ENCODE measurements around the gene SLC39A11.
"Not testable (repeated sequence)": the region's sequence is repeated elsewhere in the genome, so short reads cannot be mapped to it uniquely, and the experiment has no call there.

The SLC39A11 gene

DNA sequence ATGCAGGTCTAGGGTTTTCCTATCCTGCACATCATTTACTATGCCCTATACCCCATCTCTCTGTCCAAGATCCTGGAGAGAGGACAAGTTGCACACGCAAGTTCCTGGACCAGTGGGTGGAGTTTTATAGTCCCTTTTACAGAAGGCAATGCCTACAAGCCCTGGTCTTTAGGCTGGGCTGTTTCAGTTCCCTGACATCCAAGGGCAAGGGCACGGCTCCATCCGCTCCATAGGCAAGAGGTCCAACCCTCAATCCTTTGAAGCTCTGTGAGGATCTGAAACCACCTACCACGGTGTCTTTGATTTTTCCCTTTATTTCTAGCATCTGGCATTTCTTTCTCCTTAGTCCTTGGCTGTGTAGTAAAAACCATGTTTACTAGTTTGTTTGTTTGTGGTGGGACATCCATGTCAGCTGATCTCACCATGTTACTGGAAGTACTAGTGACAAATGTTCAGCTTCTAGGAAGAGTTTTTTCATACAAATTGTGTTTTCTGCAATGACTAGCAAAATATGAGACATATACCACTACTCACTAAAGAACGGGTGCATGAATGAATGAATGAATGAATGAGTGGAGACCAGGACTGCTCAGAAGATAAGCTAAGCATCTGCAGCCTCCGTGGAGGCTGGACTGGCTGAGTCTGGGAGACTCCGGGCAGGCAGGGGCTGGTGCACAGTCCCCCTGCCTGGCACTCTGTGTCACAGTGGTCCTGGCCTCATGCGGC lies 359.4 kb downstream of the SLC39A11 start:
- no peak for DNase-seq

DNA sequence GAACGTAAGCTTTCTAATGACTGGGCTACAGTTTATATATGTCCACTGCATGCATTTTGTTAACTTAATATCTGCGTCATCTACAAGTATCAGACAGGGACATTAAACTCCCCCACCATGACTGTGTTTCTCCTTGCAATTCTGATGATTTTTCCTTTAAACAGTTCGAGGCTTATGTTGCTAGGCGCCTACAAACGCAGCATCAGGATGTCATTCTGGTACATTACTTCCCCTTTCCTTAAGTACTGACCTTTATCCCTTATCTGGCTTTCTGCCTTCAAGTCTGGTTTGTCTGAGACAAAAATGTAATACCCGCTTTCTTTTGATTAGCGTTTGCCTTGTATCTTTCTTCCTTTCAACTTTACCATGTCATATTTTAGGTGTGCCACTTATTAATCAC lies 362.4 kb downstream of the SLC39A11 start:
- no peak for DNase-seq

DNA sequence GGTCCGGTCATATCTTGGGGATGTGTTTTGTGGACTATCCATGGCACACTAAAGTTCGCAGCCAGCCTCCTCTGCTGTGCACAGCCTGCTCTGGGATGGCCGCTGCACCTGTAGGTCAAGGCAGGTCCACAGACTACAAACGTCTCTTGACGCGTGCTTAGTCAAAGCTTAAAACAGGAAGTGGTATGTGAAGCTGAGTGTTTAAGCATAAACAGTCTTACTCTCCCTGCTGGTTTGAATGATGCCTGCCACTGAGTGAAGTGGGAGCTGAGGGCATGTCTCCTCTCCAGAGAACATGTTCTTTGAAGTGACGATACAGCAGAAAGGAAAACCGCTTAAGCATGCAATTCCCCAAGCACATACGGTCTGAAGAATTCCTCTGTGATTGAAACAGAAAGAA lies 365.6 kb downstream of the SLC39A11 start:
- no peak for DNase-seq

DNA sequence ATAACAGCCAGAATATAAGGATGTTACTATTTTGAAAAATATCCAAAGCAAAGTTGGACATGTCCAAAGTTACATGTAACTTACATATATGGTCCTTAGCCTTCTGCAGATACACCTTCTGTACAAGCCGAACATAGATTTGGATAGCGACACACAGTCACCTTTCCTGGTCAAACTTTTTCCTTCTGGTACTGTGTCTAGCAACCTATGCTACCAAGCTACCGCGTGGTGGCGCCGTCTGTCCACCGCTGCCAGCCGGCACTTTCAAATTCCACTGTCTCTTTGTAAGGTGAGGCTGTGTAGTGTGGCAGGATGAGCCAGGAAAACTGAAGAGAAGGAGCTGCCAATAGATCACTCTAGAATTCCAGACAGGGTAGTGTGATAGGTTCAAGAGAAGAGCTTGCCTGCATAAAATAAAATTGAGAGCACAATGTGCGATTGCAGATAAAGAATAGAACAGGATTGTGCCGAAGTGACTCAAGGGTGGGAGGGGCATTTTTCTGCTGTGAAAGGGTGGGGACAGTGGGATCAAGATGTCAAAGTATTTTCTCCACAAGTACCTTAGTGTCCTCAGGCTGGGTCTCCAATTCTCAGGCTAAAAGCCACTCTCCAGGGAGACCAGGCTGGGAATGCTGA lies 366.9 kb downstream of the SLC39A11 start:
- DNase-seq, result peak; percentile 59

DNA sequence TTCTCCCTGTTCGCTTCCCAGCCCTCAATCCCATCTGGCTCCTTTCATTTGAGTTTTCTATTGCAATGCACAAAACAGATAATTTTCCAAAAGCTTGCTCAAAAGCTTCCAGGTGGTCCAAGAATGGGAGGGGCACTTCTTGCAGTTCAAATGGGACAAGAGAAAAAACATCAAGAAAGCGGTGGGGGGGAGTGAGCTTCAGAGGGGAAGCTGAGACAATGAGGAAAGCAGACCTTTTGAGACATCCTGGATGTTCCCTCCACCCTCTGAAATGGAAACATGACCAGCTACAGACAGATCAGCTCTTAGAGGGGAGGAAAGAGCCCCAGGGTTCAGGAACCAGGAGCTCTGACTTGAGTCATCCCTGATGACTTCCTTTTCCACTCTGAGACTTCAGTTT lies 368.2 kb downstream of the SLC39A11 start:
- no peak for DNase-seq

DNA sequence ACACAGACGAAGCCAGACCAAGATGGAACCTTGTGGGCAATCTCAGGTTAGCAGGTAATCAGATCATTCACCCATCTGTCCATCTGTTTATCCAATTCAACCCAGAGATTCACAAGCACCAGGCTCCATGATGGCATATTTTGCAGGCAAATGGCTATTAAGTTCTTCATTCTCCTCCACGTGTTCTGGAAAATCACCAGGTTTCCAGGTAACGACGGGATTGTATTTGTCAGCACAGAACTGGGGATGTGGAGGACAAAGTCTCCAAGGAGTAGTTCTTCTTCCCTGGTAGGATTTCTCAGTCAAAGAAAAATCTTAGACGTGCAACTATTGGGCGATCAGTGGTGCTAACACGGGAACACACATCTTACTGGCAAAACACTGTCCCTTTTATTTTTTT lies 368.8 kb downstream of the SLC39A11 start:
- no peak for DNase-seq

DNA sequence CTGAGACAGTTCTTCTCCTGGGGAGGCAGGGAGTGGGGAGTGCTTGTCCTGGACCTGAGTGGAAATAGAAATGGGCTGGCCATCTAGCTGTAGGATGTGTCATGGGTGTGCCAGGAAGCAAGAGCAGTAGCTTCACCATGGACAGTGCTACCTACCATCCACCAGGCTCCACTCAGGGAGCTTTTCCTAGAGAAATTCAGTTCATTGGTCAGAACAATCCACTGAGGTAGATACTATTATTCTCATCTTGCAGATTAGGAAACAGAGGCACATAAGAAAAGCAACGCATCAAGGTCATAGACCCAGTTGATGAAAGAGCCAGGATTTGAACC lies 372.0 kb downstream of the SLC39A11 start:
- no peak for DNase-seq

DNA sequence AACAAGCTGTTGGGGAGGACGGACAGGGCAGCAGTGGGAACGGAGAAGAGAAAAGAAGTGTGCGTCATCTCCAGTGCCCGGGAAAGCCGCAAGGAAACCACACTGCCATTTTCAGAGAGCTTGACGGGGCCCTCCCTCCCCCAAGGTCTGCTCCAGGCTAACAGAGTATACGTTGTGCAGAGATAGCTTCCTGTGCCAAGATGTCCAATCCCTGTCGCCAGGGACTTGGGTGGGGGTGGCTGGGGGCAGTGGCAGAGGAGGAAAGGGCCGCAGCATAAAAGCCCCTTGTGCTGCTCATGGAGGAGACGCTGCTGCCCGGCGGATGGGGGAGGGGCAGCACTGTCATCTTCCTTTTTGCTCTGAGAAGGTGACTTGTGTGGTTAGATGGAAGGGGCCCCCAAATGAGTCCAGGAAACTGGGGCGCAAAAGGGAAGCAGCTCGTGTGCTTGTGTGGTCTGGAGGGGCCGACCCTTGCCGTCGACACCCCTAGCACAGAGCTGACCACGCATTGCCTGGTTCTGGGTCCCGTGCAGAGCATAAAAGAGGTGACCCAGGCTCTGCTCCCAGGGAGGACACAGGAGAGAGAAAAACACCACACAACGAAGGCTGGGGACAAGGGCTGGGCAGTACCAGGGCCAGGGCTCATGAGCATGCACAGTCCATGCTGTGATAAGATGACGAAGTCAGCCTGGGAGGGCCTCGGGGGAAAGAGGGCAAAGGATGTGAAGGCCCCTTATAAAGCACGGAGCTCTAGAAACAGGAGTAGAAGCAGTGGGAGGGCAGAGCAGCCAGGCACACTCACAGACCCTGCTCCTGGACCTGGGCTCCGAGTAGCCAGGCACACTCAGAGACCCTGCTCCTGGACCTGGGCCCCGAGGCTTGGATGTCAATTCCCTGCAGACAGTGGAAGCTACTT lies 372.7 kb downstream of the SLC39A11 start:
- DNase-seq, result no peak

DNA sequence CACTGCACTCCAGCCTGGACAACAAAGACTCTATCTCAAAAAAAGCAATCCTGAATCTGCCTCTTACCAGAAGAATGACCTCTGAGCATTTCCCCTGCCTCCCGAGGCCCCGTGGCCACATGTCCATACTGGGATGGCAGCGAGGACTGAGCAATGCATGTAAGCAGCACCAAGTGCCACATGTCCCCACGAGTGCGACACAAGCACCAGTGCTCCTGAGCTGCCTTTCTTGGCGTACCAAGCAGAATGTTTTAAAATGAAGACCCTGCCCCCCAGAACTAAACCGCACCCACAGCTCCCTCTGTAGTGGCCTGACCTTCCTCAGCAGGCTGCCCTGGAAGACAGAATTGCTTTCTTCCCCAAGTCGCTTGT lies 373.3 kb downstream of the SLC39A11 start:
- no peak for DNase-seq

DNA sequence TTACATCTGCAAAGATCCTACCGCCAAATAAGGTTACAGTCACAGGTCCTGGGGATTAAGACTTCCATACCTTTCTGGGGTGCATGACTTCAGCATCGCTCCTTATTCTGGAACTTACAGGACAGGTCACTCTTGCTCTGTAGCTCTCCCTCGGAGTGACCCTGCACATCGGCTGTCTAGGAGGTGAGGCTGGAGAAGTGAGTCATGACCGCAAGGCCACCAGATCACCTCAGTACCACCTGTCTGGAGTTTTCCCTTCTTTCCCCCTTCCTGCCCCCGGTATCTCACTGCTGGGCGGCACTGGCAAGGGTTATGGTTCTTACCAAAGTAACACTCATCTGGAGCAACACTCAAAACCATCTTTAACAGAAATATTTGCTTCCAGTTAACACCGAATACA lies 374.8 kb downstream of the SLC39A11 start:
- DNase-seq, result no peak

DNA sequence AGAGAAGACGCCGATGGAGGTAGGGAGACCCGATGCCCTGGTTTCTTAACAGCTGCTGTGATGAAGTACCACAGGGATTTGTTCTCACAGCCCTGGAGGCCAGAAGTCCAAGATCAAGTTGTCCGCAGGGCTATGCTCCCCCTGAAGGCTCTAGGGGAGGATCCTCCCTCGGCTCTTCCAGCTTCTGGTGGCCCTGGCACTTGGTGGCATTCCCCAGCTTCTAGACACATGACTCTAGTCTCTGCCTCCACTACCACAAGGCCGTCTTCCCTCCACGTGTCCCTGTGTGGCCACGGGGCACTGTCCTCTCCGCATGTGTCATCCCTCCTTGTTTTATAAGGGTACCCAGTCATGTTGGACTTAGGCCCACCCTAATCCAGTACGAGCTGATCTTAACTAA lies 375.2 kb downstream of the SLC39A11 start:
- no peak for DNase-seq

DNA sequence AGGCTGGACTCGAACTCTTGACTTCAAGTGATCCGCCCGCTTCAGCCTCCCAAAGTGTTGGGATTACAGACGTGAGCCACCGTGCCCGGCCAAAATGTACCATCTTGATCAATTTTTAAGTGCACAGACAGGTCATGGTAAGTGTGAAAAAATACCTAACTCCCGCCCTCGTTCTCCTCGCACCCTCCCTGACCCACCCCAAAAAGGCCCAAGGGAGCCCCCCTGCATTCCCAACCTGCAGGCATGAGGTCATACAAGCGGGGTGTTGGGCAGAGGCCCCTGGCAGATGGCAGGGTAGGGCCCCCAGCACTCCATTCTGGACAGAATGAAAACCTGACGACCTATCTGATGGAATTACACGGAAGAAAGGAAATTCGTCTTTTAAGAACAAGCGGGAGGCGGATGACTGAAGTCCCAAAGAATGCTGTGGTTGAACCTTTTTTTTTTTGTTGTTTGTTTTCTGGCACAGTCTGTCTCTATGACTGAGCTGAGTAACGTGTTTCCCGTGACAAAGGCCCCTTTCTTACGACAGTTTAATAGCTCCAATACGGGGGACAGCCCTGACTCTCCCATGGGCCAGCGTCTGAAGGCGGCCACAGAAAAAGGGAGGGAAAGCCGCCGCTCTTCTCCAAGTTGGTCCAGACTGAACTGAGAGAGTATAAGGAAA lies 376.4 kb downstream of the SLC39A11 start:
- DNase-seq, result no peak

DNA sequence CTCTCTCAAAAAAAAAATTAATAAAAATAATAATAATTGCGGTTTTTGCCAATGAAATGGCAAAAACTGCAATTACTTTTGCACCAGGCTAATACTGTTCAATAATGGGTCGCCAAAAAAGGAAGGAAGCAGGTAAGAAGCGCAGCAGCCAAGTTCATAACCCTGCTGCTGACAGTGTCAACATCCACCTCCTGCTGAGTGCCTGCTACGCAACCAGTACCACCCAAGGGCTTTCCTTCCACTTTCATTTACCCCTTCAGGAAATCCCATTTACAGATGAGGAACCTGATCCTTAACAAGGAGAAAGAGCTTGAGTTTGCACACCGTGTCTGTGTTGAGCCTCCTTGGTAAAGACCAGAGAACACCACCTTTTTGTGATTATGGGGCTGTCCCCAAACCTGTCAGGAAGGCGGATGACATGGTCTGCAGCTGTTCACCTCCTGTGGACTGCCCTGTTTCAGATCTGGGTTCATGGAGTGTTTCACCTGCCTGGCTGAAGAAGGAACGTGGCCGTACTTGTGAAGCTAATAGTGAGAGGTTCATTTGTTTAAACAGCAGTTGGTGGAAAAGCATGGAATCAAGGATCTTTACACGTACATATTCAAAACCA lies 378.0 kb downstream of the SLC39A11 start:
- DNase-seq, result peak; percentile 44

DNA sequence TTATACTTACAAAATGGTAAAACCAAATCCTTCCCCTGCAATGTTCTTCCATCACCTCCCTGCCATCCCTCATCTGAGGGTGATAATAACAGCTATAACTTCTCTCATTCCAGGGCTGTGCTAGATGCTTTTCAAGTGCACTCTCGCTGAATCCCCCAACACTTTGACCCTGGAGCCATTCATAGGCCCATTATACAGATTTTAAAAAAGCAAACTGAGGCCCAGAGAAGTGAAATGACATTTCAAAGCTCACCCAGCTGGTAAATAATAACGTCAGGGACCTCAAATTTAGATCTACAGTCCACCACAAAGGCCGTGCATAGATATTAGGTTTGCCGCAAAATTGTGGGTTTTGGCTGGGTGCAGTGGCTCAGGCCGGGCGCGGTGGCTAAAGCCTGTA lies 378.8 kb downstream of the SLC39A11 start:
- DNase-seq, result no peak

DNA sequence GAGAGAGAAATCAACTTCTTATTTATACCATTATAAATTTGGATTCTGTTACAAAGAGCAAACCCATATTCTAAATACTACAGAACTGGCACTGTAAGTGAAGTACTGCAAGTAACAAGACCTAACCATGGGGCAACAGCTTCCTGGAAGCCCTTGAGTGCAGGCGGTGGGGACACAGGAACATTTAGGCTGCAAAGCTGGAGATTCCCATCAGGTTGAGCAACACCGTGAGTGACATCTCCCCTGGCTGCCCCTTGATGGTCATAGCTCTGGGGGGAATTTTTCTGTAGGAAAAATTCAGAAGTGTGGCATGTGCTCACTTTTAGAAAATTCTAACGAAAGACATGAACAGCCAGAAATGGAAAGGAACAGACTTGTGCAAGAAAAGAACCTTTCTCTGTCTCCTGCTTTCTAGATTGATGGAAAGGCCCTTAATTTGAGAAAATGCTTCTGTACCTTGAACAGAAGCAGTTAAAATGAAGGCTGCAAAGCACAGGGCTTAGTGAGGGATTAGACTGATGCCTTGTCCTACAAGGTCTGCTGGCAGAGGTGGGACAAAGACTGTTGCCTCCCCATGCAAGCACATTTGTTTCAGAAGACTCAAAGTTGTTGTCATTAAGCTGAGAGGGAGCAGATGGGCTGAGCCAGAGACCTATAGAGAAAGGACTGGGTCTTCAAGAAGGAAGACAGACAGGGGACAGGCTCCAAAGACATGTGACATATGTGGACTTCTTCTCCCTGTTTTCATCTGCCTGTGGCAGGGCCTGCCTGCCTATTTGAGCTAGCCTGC lies 380.8 kb downstream of the SLC39A11 start:
- no peak for DNase-seq

DNA sequence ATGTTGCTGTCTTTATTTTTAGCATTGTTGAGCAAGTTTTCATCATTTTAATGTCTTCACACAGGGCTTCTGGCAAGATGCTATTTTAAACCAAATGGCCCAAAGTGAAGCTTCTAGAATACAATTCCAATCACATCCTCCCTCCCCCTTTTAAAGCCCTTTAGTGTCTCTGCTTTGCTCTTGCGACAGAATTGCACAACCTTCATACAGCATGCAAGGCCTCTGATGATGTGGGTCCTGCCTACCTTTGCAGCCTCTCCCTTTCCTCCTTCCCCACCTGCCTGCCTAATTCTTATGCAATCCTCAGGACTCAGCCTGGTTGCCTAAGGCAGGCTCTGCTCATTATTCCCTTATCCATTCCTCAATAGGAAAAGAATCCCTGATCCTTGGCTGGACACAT lies 381.7 kb downstream of the SLC39A11 start:
- DNase-seq, result no peak

DNA sequence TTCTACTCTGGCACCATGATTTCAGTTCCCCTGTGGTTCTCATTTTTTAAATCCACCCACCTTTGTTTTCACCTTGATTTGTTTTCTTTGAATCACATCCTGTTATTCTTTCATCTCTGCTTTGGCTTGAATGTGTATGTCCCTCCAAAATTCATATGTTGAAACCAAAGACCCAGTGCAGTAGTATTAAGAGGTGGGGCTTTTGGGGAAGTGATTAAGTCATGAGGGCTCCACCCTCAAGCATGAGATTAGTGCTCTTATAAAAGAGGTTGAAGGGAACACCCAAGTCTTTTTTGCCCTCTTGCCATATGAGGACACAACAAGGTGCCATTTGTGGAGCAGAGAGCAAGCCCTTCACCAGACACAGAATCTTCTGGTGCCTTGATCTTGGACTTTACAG lies 382.3 kb downstream of the SLC39A11 start:
- no peak for DNase-seq

DNA sequence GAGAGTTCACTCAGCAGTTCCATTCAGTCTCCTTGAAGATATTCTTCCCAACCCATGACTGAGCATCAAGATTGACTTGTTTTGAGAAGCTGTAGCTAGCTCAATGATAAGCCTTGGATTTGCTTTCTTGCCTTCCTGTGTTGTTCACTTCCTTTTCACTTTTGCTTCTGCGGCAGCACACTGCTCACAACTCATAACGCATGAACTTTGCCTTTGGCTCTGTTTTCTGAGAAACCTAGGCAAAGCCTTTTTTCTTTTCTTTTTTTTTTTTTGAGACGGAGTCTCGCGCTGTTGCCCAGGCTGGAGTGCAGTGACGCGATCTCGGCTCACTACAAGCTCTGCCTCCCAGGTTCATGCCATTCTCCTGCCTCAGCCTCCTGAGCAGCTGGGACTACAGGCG lies 383.8 kb downstream of the SLC39A11 start:
- not testable (repeated sequence) for DNase-seq

DNA sequence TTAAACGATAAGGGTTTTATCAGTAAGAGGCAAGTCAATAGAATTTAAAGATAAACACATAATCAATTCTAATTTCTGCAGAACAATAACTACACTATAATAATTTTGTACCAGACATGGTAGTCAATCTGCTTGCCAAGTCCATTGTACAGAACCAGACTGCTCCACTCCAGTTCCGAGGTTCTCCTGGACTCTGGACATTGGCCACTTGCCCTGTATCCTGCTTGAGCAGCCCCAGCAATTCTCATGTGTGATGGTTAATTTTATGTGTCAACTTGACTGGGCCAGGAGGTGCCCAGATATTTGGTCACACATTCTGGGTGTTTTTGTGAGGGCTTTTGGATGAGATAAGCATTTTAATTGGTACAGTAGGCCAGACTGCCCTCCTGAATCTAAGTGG lies 384.6 kb downstream of the SLC39A11 start:
- no peak for DNase-seq

DNA sequence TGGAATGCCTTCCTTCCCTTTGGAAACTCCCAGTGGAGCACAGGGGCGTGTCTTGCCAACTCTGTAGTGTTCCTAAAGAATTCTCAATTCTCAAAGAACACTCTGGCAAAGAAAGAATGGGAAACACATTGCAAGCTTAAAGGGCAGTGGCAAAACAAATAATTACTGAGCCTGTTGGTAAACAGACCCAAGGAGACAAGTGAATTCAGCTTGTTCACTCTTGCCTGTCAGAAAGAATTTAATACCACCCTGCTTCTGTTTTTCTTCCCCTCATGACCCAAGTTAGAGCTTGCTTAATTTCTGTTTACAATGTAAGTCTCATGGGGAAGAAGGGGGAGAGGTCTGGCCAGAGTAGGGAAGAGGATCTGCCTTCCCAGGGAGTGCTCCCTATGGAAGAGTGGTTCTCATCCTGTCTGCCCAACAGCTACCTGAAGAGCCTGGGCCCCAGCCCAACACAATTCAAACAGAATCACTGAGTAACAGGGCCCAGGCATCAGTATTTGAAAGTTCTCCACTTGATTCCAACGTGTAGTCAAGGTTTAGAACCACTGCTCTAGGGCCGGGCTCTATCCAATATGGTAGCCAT lies 386.0 kb downstream of the SLC39A11 start:
- no peak for DNase-seq

DNA sequence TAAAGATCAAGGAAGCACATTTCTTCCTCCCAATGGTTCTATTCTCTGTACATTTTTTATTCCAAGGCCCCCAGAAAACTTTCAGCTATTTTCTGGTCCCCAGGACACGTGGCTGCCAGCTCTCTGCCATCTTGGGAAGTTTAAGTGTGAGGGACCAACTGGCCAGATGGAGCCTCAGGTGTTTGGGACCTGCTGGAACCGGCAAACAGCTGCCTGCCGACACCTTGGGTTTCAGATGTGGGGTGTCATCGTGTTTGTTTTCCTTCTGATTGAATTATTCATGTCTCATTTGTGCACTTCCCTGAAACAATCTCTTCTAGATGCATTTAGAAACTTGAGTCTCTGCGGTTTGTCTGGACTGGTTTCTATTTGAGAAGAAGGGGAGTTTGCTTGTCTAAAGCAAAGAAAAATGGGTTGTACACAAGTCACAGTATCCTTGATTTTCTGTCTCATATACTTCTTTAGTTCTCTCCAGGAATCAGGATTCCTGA lies 386.5 kb downstream of the SLC39A11 start:
- no peak for DNase-seq

DNA sequence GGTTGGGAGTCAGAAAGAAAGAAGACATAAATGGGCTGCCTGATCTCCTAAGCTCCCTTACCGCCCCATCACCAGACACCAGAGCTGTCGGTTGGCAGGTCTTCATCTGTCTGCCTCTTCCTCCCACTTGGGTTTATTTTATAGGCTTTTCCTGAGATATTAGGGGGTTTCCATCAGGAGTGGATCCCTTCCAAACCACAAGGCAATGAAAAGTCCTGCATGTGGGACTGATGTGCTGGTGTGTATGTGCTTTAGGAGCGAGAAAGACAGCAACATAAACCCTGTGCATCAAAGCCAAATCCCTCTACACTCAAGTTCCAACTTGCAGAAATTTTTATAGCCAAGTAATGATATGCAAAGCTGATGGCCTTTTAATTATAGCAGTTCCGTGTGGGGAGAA lies 389.5 kb downstream of the SLC39A11 start:
- no peak for DNase-seq

Data from COR-L47 (cell line).